NOMO-1 (cell line): ENCODE measurements around the gene NCL.
"Not testable (repeated sequence)": the region's sequence is repeated elsewhere in the genome, so short reads cannot be mapped to it uniquely, and the experiment has no call there.

Experiments
- DNase-seq, 2 experiments: peaks; one replicate each; lab custom pipeline; 2025; ENCODE audit not compliant: unreplicated experiment in 2 of 2; lab: John Stamatoyannopoulos, UW

NCL gene

DNA sequence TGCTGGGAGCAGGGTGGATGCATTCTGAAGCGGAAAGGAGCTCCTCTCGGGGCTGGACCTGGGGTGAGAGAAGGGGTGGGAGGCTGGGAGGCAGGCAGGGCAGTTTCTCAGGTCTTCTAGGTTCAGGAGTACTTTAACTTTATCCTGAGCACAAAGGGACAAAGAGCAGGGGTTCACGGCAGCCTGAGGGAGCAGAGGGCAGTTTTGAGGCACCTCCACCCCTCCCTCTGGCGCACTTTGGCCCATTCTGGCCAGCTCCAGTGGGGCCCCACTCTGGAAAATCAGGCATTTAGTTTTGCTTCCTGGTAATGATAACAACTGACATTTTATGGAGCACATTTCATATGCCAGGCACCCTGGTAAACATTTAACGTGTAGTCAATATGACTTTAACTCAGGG is 54.5 kb downstream of the NCL start:
- DNase-seq, result no peak

DNA sequence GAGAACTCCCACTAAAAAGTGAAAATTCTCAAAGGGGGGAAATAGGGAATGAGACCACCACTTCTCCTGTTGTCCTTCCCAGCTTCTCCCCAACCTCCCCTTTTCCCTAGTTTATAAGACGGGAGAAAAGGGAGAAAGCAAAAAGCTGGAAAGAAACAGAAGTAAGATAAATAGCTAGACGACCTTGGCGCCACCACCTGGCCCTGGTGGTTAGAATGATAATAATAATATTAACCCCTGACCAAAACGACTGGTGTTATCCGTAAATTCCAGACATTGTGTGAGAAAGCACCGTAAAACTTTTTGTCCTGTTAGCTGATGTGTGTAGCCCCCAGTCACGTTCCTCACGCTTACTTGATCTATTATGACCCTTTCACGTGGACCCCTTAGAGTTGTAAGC is 56.0 kb downstream of the NCL start:
- not testable (repeated sequence) for DNase-seq

GRCh38 chr2:231407686-231408085 is 56.6 kb downstream of the NCL start:
- DNase-seq, result not testable (repeated sequence)

DNA sequence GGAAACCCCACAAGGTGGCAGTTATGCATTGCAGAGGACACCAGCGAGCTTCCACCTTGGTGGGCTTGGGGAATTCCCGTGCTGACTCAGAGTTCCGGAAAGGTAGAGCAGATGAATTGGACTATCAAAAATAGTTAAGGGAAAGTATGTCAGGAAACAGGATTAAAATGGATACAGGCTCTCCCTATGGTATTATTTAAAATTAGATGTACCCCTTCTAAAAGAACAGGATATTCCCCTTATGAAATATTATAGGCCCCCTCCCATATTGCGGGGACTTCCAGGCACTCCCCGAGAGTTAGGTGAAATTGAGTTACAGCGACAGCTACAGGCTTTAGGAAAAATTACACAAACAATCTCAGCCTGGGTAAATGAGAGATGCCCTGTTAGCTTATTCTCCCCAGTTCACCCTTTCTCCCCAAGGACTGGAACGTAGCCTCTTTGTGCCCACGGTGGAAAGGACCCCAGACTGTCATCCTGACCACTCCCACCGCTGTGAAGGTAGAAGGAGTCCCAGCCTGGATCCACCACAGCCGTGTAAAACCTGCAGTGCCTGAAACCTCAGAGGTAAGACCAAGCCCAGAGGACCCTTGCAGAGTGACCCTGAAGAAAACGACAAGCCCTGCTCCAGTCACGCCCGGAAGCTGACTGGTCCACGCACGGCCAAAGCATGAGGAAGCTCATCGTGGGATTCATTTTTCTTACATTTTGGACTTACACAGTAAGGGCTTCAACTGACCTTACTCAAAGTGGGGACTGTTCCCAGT is 58.5 kb downstream of the NCL start:
- DNase-seq, result not testable (repeated sequence)

DNA sequence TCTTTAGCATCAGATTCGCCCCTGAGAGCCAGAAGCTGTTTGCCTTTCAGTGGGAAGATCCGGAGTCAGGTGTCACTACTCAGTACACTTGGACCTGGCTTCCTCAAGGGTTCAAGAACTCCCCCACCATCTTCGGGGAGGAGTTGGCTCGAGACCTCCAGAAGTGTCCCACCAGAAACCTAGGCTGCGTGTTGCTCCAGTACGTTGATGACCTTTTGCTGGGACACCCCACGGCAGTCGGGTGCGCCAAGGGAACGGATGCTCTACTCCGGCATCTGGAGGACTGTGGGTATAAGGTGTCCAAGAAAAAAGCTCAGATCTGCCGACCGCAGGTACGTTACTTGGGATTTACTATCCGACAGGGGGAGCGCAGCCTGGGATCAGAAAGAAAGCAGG is 60.1 kb downstream of the NCL start:
- DNase-seq, result not testable (repeated sequence)
